CD14-positive monocyte (primary cell): ENCODE measurements around the gene RAB40C. TPM values are rescaled to one million over a fixed set of nuclear protein-coding genes. Genes with fewer than 3 reads are reported as not detected.

Experiments used
- DNase-seq, 3 donors: peaks; one replicate each; pipeline ENCODE4 v3.0.0-alpha.2; 2011 to 2022
- H2AFZ ChIP-seq: 2 replicates; pipeline ENCODE4 v1.6.0; 2012; ENCODE audit warnings: mild to moderate bottlenecking, low read depth, low read length, inconsistent platforms; ENCODE audit not compliant: insufficient read depth, poor library complexity, severe bottlenecking
- H3K27ac ChIP-seq, 2 donors: 1 replicate in 1 of 2; 2 replicates in 1 of 2; pipeline ENCODE4 v1.5.1; 2012 to 2013; ENCODE audit warnings: low read length in 2 of 2, control low read depth in 1 of 2, inconsistent platforms in 1 of 2, low read depth in 1 of 2, mild to moderate bottlenecking in 1 of 2
- H3K27me3 ChIP-seq, 2 donors: one replicate each; pipeline versions ENCODE4 v1.6.0 to v1.6.1; 2011 to 2013; ENCODE audit warnings: low read length in 2 of 2; ENCODE audit not compliant: control insufficient read depth in 2 of 2, insufficient read depth in 2 of 2
- H3K36me3 ChIP-seq, 2 donors: replicated peaks in 1 of 2; 1 replicate in 1 of 2; 2 replicates in 1 of 2; pipeline versions ENCODE4 v1.5.1 to v1.6.1; 2012 to 2013; ENCODE audit warnings: low read length in 2 of 2, control low read depth in 1 of 2, inconsistent platforms in 1 of 2, mild to moderate bottlenecking in 1 of 2; ENCODE audit not compliant: insufficient read depth in 2 of 2, control insufficient read depth in 1 of 2
- H3K4me1 ChIP-seq, 2 donors: 1 replicate in 1 of 2; 2 replicates in 1 of 2; pipeline versions ENCODE4 v1.5.1 to v1.6.1; 2012 to 2013; ENCODE audit warnings: low read length in 2 of 2, control low read depth in 1 of 2, inconsistent platforms in 1 of 2, mild to moderate bottlenecking in 1 of 2, moderate library complexity in 1 of 2; ENCODE audit not compliant: insufficient read depth in 2 of 2, control insufficient read depth in 1 of 2
- H3K4me2 ChIP-seq: replicated peaks from 2 replicates; pipeline ENCODE3; 2012; ENCODE audit warnings: low read length, moderate library complexity, mild to moderate bottlenecking; ENCODE audit not compliant: poor library complexity, severe bottlenecking; ENCODE audit errors: extremely low read depth
- H3K4me3 ChIP-seq, 3 experiments: fragments of 200-600 bp in 1 of 3; sonication (generic) in 1 of 3; replicated peaks in 1 of 3; 1 replicate in 2 of 3; 2 replicates in 1 of 3; pipeline ENCODE4 v1.5.1; 2011 to 2013; ENCODE audit warnings: low read length in 3 of 3, mild to moderate bottlenecking in 3 of 3, control low read depth in 2 of 3, low read depth in 2 of 3, inconsistent platforms in 1 of 3, moderate library complexity in 1 of 3
- H3K79me2 ChIP-seq: 2 replicates; pipeline ENCODE4 v1.6.0; 2012; ENCODE audit warnings: mild to moderate bottlenecking, control low read depth, inconsistent platforms, low read length, moderate library complexity; ENCODE audit not compliant: insufficient read depth
- H3K9ac ChIP-seq: 2 replicates; pipeline ENCODE4 v1.6.0; 2017; ENCODE audit warnings: low read length, mild to moderate bottlenecking; ENCODE audit not compliant: insufficient read depth, poor library complexity, severe bottlenecking
- H3K9me3 ChIP-seq, 2 donors: replicated peaks in 1 of 2; 1 replicate in 1 of 2; 2 replicates in 1 of 2; pipeline versions ENCODE4 v1.5.1 to v1.6.1; 2012 to 2013; ENCODE audit warnings: low read length in 2 of 2, control low read depth in 1 of 2; ENCODE audit not compliant: control insufficient read depth in 1 of 2, insufficient read depth in 1 of 2
- H4K20me1 ChIP-seq: 2 replicates; pipeline ENCODE4 v1.6.0; 2012; ENCODE audit warnings: mild to moderate bottlenecking, low read length, control low read depth, moderate library complexity; ENCODE audit not compliant: insufficient read depth
- H3K27ac Mint-ChIP-seq, 7 donors: one replicate each; pipeline ENCODE4 v1.8.0; 2020; ENCODE audit warnings: mild to moderate bottlenecking in 7 of 7, mixed read lengths in 7 of 7, moderate library complexity in 6 of 7, inconsistent platforms in 2 of 7
- H3K27me3 Mint-ChIP-seq, 3 donors: one replicate each; pipeline ENCODE4 v1.8.0; 2021 to 2022; ENCODE audit warnings: low read depth in 3 of 3, mild to moderate bottlenecking in 3 of 3, mixed read lengths in 3 of 3, moderate library complexity in 3 of 3, inconsistent platforms in 1 of 3
- H3K36me3 Mint-ChIP-seq, 2 donors: one replicate each; pipeline ENCODE4 v1.8.0; 2020; ENCODE audit warnings: mixed read lengths in 2 of 2, inconsistent platforms in 1 of 2, mild to moderate bottlenecking in 1 of 2
- H3K4me1 Mint-ChIP-seq: one replicate; pipeline ENCODE4 v1.8.0; 2020; ENCODE audit warnings: mild to moderate bottlenecking, mixed read lengths
- H3K4me3 Mint-ChIP-seq, 2 donors: one replicate each; pipeline ENCODE4 v1.8.0; 2020; ENCODE audit warnings: mild to moderate bottlenecking in 2 of 2, mixed read lengths in 2 of 2, moderate library complexity in 1 of 2
- H3K9me3 Mint-ChIP-seq, 7 donors: one replicate each; pipeline ENCODE4 v1.8.0; 2020 to 2022; ENCODE audit warnings: mixed read lengths in 7 of 7, mild to moderate bottlenecking in 6 of 7, moderate library complexity in 6 of 7, inconsistent platforms in 2 of 7
- WGBS: methylation state at CpG from one replicate; pipeline ENCODE4 v1.1.5; 2013; ENCODE audit warnings: missing lambda C conversion rate; ENCODE audit not compliant: insufficient coverage; 5-methylcytosine and 5-hydroxymethylcytosine counted together
- intact Hi-C, 2 donors: fragments of 100-400 bp; cut with micrococcal nuclease; formaldehyde crosslinking; loops; one replicate each; pipeline versions ENCODE4 v1.15.0 to v1.15.1; 2023
- polyA plus RNA-seq, 3 donors: library from polyadenylated mRNA; depleted of rRNA in 1 of 3; unstranded in 2 of 3; stranded (reverse) in 1 of 3; fragments of 300-500 nt in 2 of 3; fragments of >200 nt in 1 of 3; fragmentation: Illumina TruSeq in 2 of 3; gene quantifications; 1 replicate in 2 of 3; 2 replicates in 1 of 3; pipeline ENCODE4 v1.2.3, GENCODE V29; 2012 to 2021
- TF ChIP-seq, protein P1 (sequence below): fragments of 200-600 bp; IDR thresholded peaks from one replicate; pipeline ENCODE4 v1.8.0; 2022; ENCODE audit warnings: antibody characterized with exemption, mild to moderate bottlenecking

The RAB40C gene
- polyA plus RNA-seq, 3 donors, result 10.0 to 22.6 (median 10.9) TPM

DNA sequence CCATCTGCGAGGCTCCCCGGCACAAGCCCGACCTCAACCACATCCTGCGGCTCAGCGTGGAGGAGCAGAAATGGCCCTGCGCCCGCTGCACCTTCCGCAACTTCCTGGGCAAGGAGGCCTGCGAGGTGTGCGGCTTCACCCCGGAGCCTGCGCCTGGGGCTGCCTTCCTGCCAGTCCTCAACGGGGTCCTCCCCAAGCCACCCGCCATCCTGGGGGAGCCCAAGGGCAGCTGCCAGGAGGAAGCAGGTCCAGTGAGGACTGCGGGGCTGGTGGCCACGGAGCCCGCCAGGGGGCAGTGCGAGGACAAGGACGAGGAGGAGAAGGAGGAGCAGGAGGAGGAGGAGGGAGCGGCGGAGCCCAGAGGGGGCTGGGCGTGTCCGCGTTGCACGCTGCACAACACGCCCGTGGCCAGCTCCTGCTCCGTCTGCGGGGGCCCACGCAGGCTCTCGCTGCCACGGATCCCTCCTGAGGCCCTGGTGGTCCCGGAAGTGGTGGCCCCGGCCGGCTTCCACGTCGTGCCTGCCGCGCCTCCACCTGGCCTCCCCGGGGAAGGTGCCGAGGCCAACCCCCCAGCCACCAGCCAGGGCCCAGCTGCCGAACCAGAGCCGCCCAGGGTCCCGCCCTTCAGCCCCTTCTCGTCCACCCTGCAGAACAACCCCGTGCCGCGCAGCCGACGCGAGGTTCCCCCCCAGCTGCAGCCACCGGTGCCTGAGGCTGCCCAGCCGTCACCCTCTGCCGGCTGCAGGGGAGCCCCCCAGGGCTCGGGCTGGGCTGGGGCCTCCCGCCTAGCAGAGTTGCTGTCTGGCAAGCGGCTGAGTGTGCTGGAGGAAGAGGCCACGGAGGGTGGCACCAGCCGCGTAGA lies 42.7 kb upstream of the RAB40C start:
- intact Hi-C loops, result no loop called here
- Histone ChIP-seq H3K4me3 (no peak overlapping the region), H3K27ac (no peak overlapping the region)

DNA sequence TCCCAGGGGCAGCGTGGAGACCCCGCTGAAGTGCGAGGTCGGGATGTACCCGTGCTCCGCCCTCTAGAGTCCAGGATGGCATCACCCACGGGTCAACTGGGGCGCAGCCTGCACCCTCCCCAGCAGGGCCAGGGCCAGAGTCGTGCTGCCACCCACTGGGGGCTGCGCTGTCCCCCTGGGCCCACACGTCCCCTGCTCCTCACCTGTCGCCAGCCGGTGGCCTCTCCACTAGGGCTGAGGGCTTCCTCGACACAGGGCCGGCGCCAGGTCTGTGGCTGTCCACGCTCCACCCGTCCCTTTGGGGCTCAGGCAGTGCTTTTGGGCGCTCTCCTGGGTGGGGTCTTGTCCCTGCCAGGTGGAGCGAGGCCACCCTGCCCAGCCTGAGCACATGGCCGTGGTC lies 41.3 kb upstream of the RAB40C start:
- Histone ChIP-seq H2AFZ (no peak overlapping the region), H3K9me3 (no peaks in the 10 kb centered on the region), H4K20me1 (peaks cover 41% of the 10 kb centered on the region), H3K4me2 (no peak overlapping the region), H3K36me3 (peaks cover 31 to 52% of the 10 kb centered on the region in 2 donors), H3K27me3 (no peaks in the 10 kb centered on the region), H3K4me3 (no peak overlapping the region), H3K27ac (no peak overlapping the region), H3K79me2 (peaks cover 4% of the 10 kb centered on the region), H3K9ac (no peak overlapping the region), H3K4me1 (peaks cover 0 to 14% of the 10 kb centered on the region in 2 donors)
- no peaks in the 10 kb centered on the region for H3K4me1 Mint-ChIP-seq
- no peaks in the 10 kb centered on the region for H3K27me3 Mint-ChIP-seq
- no peak for DNase-seq
- H3K36me3 Mint-ChIP-seq, result peaks cover 8 to 21% of the 10 kb centered on the region in 2 donors
- intact Hi-C loops, result no loop called here
- TF ChIP-seq, protein P1, sequence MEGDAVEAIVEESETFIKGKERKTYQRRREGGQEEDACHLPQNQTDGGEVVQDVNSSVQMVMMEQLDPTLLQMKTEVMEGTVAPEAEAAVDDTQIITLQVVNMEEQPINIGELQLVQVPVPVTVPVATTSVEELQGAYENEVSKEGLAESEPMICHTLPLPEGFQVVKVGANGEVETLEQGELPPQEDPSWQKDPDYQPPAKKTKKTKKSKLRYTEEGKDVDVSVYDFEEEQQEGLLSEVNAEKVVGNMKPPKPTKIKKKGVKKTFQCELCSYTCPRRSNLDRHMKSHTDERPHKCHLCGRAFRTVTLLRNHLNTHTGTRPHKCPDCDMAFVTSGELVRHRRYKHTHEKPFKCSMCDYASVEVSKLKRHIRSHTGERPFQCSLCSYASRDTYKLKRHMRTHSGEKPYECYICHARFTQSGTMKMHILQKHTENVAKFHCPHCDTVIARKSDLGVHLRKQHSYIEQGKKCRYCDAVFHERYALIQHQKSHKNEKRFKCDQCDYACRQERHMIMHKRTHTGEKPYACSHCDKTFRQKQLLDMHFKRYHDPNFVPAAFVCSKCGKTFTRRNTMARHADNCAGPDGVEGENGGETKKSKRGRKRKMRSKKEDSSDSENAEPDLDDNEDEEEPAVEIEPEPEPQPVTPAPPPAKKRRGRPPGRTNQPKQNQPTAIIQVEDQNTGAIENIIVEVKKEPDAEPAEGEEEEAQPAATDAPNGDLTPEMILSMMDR, result no peak
- WGBS, result 96% methylated on average over 21 of the region's 21 CpGs
- H3K27ac Mint-ChIP-seq, result no peak overlapping the region
- H3K4me3 Mint-ChIP-seq, result no peak overlapping the region
- no peaks in the 10 kb centered on the region for H3K9me3 Mint-ChIP-seq

More for the DNA sequence above, 42.7 kb upstream of the RAB40C start:
- peak; percentile 50 to 57 (median 54) for DNase-seq
- Histone ChIP-seq H3K36me3 (peaks cover 28 to 40% of the 10 kb centered on the region in 2 donors), H4K20me1 (peaks cover 55% of the 10 kb centered on the region), H3K9ac (no peak overlapping the region), H2AFZ (no peak overlapping the region), H3K9me3 (no peaks in the 10 kb centered on the region), H3K4me2 (peak overlapping the region; percentile 29), H3K4me1 (peaks cover 0 to 14% of the 10 kb centered on the region in 2 donors), H3K27me3 (no peaks in the 10 kb centered on the region), H3K79me2 (peaks cover 15% of the 10 kb centered on the region)
- Mint-ChIP-seq H3K4me1 (no peaks in the 10 kb centered on the region), H3K36me3 (peaks cover 11 to 22% of the 10 kb centered on the region in 2 donors), H3K4me3 (no peak overlapping the region), H3K27ac (no peak overlapping the region), H3K27me3 (no peaks in the 10 kb centered on the region), H3K9me3 (no peaks in the 10 kb centered on the region)
- TF ChIP-seq, protein P1, result peak; percentile 51
- 52% methylated on average over 60 of the region's 60 CpGs for WGBS
